A673 (cell line): Measurements from ENCODE around the gene KRTAP4-6. TPM values are rescaled to one million over a fixed set of nuclear protein-coding genes. Genes with fewer than 3 reads are reported as not detected.

Experiments used
- BruUV-seq: library from RNA; stranded (reverse); fragments of 400-500 nt; replicated peaks from 2 replicates; lab custom pipeline; 2021; lab: Mats Ljungman, UMichigan
- CTCF ChIA-PET: fragments of 300-600 bp; sonication (Branson Sonifier 250); formaldehyde crosslinking; loops from one replicate; lab custom pipeline; 2022; ENCODE audit warnings: antibody characterized with exemption; lab: Charles Lee
- POLR2A ChIA-PET: fragments of 300-600 bp; sonication (Branson Sonifier 250); formaldehyde crosslinking; loops from one replicate; lab custom pipeline; 2022; ENCODE audit warnings: antibody characterized with exemption; ENCODE audit not compliant: low non-redundant PET; lab: Charles Lee
- DNase-seq: peaks from one replicate; pipeline ENCODE4 v3.0.0-alpha.2; 2015; ENCODE audit warnings: low spot score
- H3K27ac ChIP-seq: fragments of 200-600 bp; sonication (generic); 2 replicates; pipeline ENCODE4 v1.5.1; 2016; ENCODE audit warnings: mixed run types, low read depth, mild to moderate bottlenecking, mixed read lengths, antibody characterized with exemption, low read length; ENCODE audit not compliant: poor library complexity, severe bottlenecking
- H3K27me3 ChIP-seq: fragments of 200-600 bp; sonication (generic); replicated peaks from 2 replicates; pipeline ENCODE4 v1.6.1; 2017; ENCODE audit warnings: mixed run types, low read depth, mild to moderate bottlenecking, mixed read lengths, antibody characterized with exemption, low read length; ENCODE audit not compliant: insufficient read depth, poor library complexity
- H3K36me3 ChIP-seq: fragments of 200-600 bp; sonication (generic); 2 replicates; pipeline ENCODE4 v1.6.1; 2016; ENCODE audit warnings: mixed run types, mild to moderate bottlenecking, mixed read lengths, antibody characterized with exemption, low read length; ENCODE audit not compliant: insufficient read depth, poor library complexity, severe bottlenecking
- H3K4me1 ChIP-seq: fragments of 200-600 bp; sonication (generic); 2 replicates; pipeline ENCODE4 v1.6.1; 2017; ENCODE audit warnings: mixed run types, mild to moderate bottlenecking, mixed read lengths, antibody characterized with exemption, low read length; ENCODE audit not compliant: insufficient read depth, poor library complexity, severe bottlenecking
- H3K4me3 ChIP-seq: fragments of 200-600 bp; sonication (generic); 2 replicates; pipeline ENCODE4 v1.5.1; 2016; ENCODE audit warnings: low read depth, mixed run types, mild to moderate bottlenecking, mixed read lengths, low read length; ENCODE audit not compliant: poor library complexity, severe bottlenecking
- H3K9me3 ChIP-seq: fragments of 200-600 bp; sonication (generic); 2 replicates; pipeline ENCODE4 v1.6.1; 2016; ENCODE audit warnings: mixed run types, low read depth, mild to moderate bottlenecking, mixed read lengths, antibody characterized with exemption, low read length; ENCODE audit not compliant: poor library complexity, severe bottlenecking
- EZH2 ChIP-seq: fragments of 200-600 bp; sonication (generic); IDR thresholded peaks from 2 replicates; pipeline ENCODE4 v1.6.1; 2017; ENCODE audit warnings: borderline replicate concordance, low read depth, mild to moderate bottlenecking, mixed read lengths, antibody characterized with exemption, low read length; ENCODE audit not compliant: poor library complexity, severe bottlenecking
- intact Hi-C: fragments of 100-400 bp; cut with micrococcal nuclease; formaldehyde crosslinking; loops from one replicate; pipeline ENCODE4 v1.10.0; 2022; ENCODE audit not compliant: unreplicated experiment
- total RNA-seq: library from RNA; stranded (reverse); gene quantifications from 2 replicates; pipeline ENCODE4 v1.2.3, GENCODE V29; 2021
- TF ChIP-seq, protein P1 (sequence below): fragments of 300-800, 200-600 bp; sonication (generic); conservative IDR thresholded peaks from 2 replicates; pipeline ENCODE4 v1.5.1; 2017; ENCODE audit warnings: low read depth, mild to moderate bottlenecking, antibody characterized with exemption, low read length, moderate library complexity, mixed read lengths

Gene KRTAP4-6
- total RNA-seq, 1 experiment from 2014 or later, result not detected

DNA sequence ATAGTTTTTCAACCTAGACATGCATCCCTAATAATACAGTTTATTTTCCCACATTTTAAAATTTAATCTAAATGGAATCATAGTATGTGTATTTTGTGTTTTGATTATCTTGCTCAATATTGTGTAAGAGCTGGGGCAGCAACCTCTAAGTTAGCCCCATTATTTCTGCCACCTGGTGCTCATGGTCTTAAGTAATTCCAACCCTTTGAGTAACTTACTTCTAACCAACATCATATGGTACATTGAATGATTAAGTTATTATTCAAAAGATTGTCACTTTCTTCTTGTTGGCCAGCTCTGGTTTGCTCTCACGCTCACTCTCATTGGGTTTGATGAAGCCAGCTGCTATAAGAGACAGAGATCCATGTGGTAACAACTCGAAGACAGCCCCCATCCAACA, 31.5 kb upstream of the KRTAP4-6 start:
- no peak overlapping the region for H3K27ac ChIP-seq
- DNase-seq, result no peak
- no peaks in the 10 kb centered on the region for H3K4me1 ChIP-seq
- H3K9me3 ChIP-seq, result no peaks in the 10 kb centered on the region
- no TSS peak for BruUV-seq
- H3K27me3 ChIP-seq, result no peaks in the 10 kb centered on the region
- intact Hi-C loops, result no loop called here
- H3K4me3 ChIP-seq, result no peak overlapping the region
- ChIA-PET CTCF (no interaction called here), POLR2A (no interaction called here)
- H3K36me3 ChIP-seq, result no peaks in the 10 kb centered on the region
- no peak for TF ChIP-seq EZH2
- TF ChIP-seq, protein P1, sequence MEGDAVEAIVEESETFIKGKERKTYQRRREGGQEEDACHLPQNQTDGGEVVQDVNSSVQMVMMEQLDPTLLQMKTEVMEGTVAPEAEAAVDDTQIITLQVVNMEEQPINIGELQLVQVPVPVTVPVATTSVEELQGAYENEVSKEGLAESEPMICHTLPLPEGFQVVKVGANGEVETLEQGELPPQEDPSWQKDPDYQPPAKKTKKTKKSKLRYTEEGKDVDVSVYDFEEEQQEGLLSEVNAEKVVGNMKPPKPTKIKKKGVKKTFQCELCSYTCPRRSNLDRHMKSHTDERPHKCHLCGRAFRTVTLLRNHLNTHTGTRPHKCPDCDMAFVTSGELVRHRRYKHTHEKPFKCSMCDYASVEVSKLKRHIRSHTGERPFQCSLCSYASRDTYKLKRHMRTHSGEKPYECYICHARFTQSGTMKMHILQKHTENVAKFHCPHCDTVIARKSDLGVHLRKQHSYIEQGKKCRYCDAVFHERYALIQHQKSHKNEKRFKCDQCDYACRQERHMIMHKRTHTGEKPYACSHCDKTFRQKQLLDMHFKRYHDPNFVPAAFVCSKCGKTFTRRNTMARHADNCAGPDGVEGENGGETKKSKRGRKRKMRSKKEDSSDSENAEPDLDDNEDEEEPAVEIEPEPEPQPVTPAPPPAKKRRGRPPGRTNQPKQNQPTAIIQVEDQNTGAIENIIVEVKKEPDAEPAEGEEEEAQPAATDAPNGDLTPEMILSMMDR, result no peak

DNA sequence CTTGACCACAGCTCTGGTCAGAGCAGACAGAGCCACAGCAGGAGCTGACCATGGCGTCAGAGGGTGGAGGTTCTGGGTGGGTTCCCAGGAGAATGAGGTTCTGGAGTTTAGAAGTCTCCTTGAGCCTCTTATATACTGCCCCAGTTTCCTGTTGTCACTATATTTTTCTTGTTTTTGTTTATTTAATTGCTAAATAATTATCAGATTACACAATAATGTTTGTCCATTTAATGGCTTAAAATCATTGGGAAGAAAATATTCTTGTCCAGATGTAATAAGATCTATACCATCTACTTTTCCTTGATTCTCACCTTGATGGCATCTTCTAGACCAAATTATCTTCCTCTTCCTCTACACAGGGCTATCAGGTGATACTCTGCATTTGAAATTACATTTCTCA, 27.8 kb upstream of the KRTAP4-6 start, which contains the start of gene KRTAP4-3:
KRTAP4-3 (minus strand) TSS at position 101 of the 400 bp plus-strand sequence; CDS start at position 52, 49 bp downstream.
- Histone ChIP-seq H3K27me3 (no peaks in the 10 kb centered on the region), H3K27ac (no peak within 1 kb of the TSS), H3K4me3 (no peak within 1 kb of the TSS), H3K9me3 (no peaks in the 10 kb centered on the region), H3K36me3 (no peaks in the 10 kb centered on the region), H3K4me1 (no peaks in the 10 kb centered on the region)
- intact Hi-C loops, result no loop called here
- TF ChIP-seq EZH2, result no peak
- TF ChIP-seq, protein P1, result no peak
- POLR2A ChIA-PET, result interaction anchor here (0.6 kb wide), 1 partner anchor 11 kb away, joined by 3 read pairs; no protein-coding TSS in a partner anchor
- no TSS peak for BruUV-seq
- DNase-seq, result no peak
- CTCF ChIA-PET, result no interaction called here

DNA sequence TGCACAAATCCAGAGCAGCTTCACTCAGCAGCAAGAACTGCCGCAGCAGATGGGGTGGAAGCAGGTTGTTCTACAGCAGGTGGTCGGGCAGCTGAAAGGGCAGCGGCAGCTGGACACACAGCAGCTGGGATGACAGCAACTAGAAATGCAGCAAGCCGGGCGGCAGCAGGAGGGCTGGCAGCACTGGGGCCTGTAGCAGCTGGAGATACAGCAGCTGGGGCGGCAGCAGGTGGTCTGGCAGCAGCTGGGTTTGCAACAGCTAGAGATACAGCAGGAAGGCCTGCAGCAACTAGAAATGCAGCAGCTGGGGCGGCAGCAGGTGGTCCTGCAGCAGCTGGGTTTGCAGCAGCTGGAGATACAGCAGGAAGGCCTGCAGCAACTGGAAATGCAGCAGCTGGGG, 27.2 kb upstream of the KRTAP4-6 start:
- no TSS peak for BruUV-seq
- no peak overlapping the region for H3K4me3 ChIP-seq
- intact Hi-C loops, result no loop called here
- ChIA-PET CTCF (no interaction called here), POLR2A (interaction anchor here (0.6 kb wide), 1 partner anchor 10 kb away, joined by 3 read pairs; no protein-coding TSS in a partner anchor)
- no peaks in the 10 kb centered on the region for H3K27me3 ChIP-seq
- H3K36me3 ChIP-seq, result no peaks in the 10 kb centered on the region
- no peak for DNase-seq
- TF ChIP-seq, protein P1, result no peak
- no peak for TF ChIP-seq EZH2
- no peak overlapping the region for H3K27ac ChIP-seq
- H3K9me3 ChIP-seq, result no peaks in the 10 kb centered on the region
- no peaks in the 10 kb centered on the region for H3K4me1 ChIP-seq
